PFSK-1 (cell line): ENCODE results near the gene SLC25A26.

Source experiments
- POLR2AphosphoS5 ChIP-seq: IDR thresholded peaks from 2 replicates; pipeline ENCODE4 v1.6.1; 2012; ENCODE audit warnings: low read depth, mild to moderate bottlenecking, control low read depth, low read length, moderate library complexity
- TF ChIP-seq, protein P1 (sequence below), 2 experiments: IDR thresholded peaks; 2 replicates each; pipeline versions ENCODE4 v1.6.1 to v1.8.0; 2011 to 2012; ENCODE audit warnings: low read depth in 2 of 2, low read length in 2 of 2, control low read depth in 1 of 2, inconsistent platforms in 1 of 2, mild to moderate bottlenecking in 1 of 2, moderate library complexity in 1 of 2; ENCODE audit not compliant: insufficient read depth in 1 of 2

DNA sequence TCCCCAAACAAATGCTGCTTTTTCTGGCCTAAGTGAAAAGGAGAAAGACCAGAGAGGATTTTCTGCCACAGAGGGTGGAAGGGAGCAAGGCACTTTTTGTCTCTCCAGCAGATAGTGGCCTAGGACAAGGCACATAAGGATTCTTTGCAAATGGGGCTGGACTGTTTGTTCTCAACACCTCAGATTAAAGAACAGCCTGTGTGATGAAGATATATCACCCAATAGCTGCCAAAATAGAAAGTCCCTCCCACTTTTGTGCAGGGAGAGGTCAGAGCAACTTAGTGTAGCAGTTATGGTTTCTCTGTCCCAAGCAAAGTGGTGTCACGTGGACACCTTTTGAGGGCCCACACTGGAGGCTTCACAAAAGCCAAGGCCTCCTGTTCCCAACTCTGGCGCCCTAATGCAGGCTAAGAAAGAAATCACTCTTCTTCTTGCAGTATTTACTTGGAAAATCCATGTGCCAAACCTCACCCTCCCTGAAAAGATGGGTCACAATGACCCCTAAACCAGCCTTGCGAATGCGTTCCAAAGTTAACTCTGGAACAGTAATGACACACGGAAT, 195.1 kb downstream of the SLC25A26 start:
- TF ChIP-seq, protein P1, sequence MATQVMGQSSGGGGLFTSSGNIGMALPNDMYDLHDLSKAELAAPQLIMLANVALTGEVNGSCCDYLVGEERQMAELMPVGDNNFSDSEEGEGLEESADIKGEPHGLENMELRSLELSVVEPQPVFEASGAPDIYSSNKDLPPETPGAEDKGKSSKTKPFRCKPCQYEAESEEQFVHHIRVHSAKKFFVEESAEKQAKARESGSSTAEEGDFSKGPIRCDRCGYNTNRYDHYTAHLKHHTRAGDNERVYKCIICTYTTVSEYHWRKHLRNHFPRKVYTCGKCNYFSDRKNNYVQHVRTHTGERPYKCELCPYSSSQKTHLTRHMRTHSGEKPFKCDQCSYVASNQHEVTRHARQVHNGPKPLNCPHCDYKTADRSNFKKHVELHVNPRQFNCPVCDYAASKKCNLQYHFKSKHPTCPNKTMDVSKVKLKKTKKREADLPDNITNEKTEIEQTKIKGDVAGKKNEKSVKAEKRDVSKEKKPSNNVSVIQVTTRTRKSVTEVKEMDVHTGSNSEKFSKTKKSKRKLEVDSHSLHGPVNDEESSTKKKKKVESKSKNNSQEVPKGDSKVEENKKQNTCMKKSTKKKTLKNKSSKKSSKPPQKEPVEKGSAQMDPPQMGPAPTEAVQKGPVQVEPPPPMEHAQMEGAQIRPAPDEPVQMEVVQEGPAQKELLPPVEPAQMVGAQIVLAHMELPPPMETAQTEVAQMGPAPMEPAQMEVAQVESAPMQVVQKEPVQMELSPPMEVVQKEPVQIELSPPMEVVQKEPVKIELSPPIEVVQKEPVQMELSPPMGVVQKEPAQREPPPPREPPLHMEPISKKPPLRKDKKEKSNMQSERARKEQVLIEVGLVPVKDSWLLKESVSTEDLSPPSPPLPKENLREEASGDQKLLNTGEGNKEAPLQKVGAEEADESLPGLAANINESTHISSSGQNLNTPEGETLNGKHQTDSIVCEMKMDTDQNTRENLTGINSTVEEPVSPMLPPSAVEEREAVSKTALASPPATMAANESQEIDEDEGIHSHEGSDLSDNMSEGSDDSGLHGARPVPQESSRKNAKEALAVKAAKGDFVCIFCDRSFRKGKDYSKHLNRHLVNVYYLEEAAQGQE (IDR thresholded peaks at IDR 0.05; ENCODE audit: insufficient read depth in 1 of 2, low read depth in 2 of 2, low read length in 2 of 2) = no peak
- TF ChIP-seq POLR2AphosphoS5 = no peak
